Measurements from ENCODE around the gene PGBD5.

GRCh38 chr1:230292689-230293389 is 133.3 kb downstream of the PGBD5 start:
- TF ChIP-seq, protein P1, sequence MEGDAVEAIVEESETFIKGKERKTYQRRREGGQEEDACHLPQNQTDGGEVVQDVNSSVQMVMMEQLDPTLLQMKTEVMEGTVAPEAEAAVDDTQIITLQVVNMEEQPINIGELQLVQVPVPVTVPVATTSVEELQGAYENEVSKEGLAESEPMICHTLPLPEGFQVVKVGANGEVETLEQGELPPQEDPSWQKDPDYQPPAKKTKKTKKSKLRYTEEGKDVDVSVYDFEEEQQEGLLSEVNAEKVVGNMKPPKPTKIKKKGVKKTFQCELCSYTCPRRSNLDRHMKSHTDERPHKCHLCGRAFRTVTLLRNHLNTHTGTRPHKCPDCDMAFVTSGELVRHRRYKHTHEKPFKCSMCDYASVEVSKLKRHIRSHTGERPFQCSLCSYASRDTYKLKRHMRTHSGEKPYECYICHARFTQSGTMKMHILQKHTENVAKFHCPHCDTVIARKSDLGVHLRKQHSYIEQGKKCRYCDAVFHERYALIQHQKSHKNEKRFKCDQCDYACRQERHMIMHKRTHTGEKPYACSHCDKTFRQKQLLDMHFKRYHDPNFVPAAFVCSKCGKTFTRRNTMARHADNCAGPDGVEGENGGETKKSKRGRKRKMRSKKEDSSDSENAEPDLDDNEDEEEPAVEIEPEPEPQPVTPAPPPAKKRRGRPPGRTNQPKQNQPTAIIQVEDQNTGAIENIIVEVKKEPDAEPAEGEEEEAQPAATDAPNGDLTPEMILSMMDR (IDR thresholded peaks at IDR 0.05), result no peak
- TF ChIP-seq ZFX (IDR thresholded peaks at IDR 0.05; ENCODE audit: borderline replicate concordance), result no peak

All from 22Rv1 (cell line).